NB4 (cell line): ENCODE results near the gene HLA-B.

Source experiments
- CTCF ChIP-seq: IDR thresholded peaks from one replicate; pipeline ENCODE4 v1.5.1; 2012; ENCODE audit warnings: low read depth, low read length
- MYC ChIP-seq: IDR thresholded peaks from 2 replicates; pipeline ENCODE4 v1.6.1; 2011; ENCODE audit warnings: low read depth, low read length
- POLR2A ChIP-seq: IDR thresholded peaks from 2 replicates; pipeline ENCODE4 v1.6.1; 2011; ENCODE audit warnings: mild to moderate bottlenecking; ENCODE audit not compliant: insufficient read length; ENCODE audit errors: extremely low read depth

DNA sequence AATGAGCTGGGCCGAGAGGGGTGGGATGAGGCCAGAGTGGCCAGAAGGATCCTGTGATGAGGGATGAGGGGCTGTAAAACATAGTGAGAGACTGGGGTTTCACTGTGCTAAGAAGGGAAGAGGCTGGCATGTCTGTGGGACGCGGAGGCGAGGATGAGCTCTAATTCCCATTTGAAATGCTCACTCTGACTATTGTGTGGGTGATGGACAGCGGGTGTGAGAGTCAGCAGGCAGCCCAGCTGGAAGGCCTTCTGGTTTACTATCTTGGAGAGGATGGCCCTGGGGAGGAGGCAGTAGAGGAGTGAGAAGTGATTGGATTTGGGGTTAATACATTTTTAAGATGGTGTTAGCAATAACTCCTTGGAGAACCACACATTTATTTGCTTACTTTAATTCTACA lies 37.0 kb upstream of the HLA-B start:
- TF ChIP-seq CTCF: no peak
- no peak for TF ChIP-seq POLR2A
- TF ChIP-seq MYC: no peak
